Neutrophil (primary cell): ENCODE data around the gene DDC.

ENCODE experiments used
- H3K27ac ChIP-seq: fragments of 200-600 bp; sonication (generic); 2 replicates; pipeline ENCODE4 v1.5.1; 2016; ENCODE audit warnings: mild to moderate bottlenecking, moderate library complexity
- H3K27me3 ChIP-seq: fragments of 200-600 bp; sonication (generic); 2 replicates; pipeline ENCODE4 v1.6.0; 2016; ENCODE audit warnings: mild to moderate bottlenecking
- H3K36me3 ChIP-seq: fragments of 200-600 bp; sonication (generic); 2 replicates; pipeline ENCODE4 v1.5.1; 2017
- H3K4me1 ChIP-seq, 2 experiments: fragments of 200-600 bp in 1 of 2; sonication (generic) in 1 of 2; 1 replicate in 1 of 2; 2 replicates in 1 of 2; pipeline versions ENCODE4 v1.5.1 to v1.6.1; 2013 to 2016; ENCODE audit warnings: low read depth in 1 of 2, low read length in 1 of 2, mild to moderate bottlenecking in 1 of 2, moderate library complexity in 1 of 2; ENCODE audit not compliant: control insufficient read depth in 1 of 2, insufficient read depth in 1 of 2
- H3K4me3 ChIP-seq, 2 experiments: fragments of 200-600 bp in 1 of 2; sonication (generic) in 1 of 2; 1 replicate in 1 of 2; 2 replicates in 1 of 2; pipeline ENCODE4 v1.5.1; 2013 to 2016; ENCODE audit warnings: low read depth in 1 of 2, low read length in 1 of 2, mild to moderate bottlenecking in 1 of 2, moderate library complexity in 1 of 2
- H3K9me3 ChIP-seq: fragments of 200-600 bp; sonication (generic); 2 replicates; pipeline ENCODE4 v1.5.1; 2016
- CTCF ChIP-seq: fragments of 200-600 bp; sonication (generic); IDR thresholded peaks from 2 replicates; pipeline ENCODE4 v1.5.1; 2016; ENCODE audit warnings: antibody characterized with exemption

The DDC gene

GRCh38 chr7:50473531-50473930 lies 91.7 kb downstream of the DDC start:
- Histone ChIP-seq H3K27me3 (no peaks in the 10 kb centered on the region), H3K4me3 (no peak overlapping the region), H3K4me1 (no peaks in the 10 kb centered on the region), H3K36me3 (no peaks in the 10 kb centered on the region), H3K27ac (no peak overlapping the region), H3K9me3 (no peaks in the 10 kb centered on the region)
- no peak for TF ChIP-seq CTCF

GRCh38 chr7:50472427-50472826 lies 92.8 kb downstream of the DDC start:
- H3K27me3 ChIP-seq, result no peaks in the 10 kb centered on the region
- H3K27ac ChIP-seq, result no peak overlapping the region
- H3K9me3 ChIP-seq, result no peaks in the 10 kb centered on the region
- no peak overlapping the region for H3K4me3 ChIP-seq
- no peak for TF ChIP-seq CTCF
- peaks cover 5 to 8% of the 10 kb centered on the region in 2 experiments for H3K4me1 ChIP-seq
- no peaks in the 10 kb centered on the region for H3K36me3 ChIP-seq

GRCh38 chr7:50471970-50472369 lies 93.2 kb downstream of the DDC start:
- Histone ChIP-seq H3K27me3 (no peaks in the 10 kb centered on the region), H3K4me3 (no peak overlapping the region), H3K36me3 (no peaks in the 10 kb centered on the region), H3K9me3 (no peaks in the 10 kb centered on the region), H3K27ac (no peak overlapping the region), H3K4me1 (peaks cover 5 to 8% of the 10 kb centered on the region in 2 experiments)
- TF ChIP-seq CTCF, result no peak

- H3K27me3 ChIP-seq, result no peaks in the 10 kb centered on the region
- H3K4me3 ChIP-seq, result no peak overlapping the region
- no peaks in the 10 kb centered on the region for H3K36me3 ChIP-seq
- H3K4me1 ChIP-seq, result peaks cover 5 to 8% of the 10 kb centered on the region in 2 experiments
- H3K27ac ChIP-seq, result no peak overlapping the region
- H3K9me3 ChIP-seq, result no peaks in the 10 kb centered on the region
- no peak for TF ChIP-seq CTCF
These were observed 94.7 kb downstream of the DDC start for GRCh38 chr7:50470250-50471163.

- H3K27ac ChIP-seq, result no peak overlapping the region
- peaks cover 5 to 8% of the 10 kb centered on the region in 2 experiments for H3K4me1 ChIP-seq
- TF ChIP-seq CTCF, result no peak
- no peak overlapping the region for H3K4me3 ChIP-seq
- no peaks in the 10 kb centered on the region for H3K9me3 ChIP-seq
- H3K27me3 ChIP-seq, result no peaks in the 10 kb centered on the region
- H3K36me3 ChIP-seq, result no peaks in the 10 kb centered on the region
These were observed 96.0 kb downstream of the DDC start for GRCh38 chr7:50469181-50469580.
